ENCODE results near the gene NACA.
A peak's percentile ranks its signal among the peaks of the same experiment; 100 is the strongest.

Gene NACA

GRCh38 chr12:56688129-56688845, 36.8 kb downstream of the NACA start, which contains the start of gene PTGES3:
TSS of gene PTGES3 (minus strand) at chr12:56688284. CDS start at chr12:56687999, 285 bp downstream.
- DNase-seq = peak in 55 of 56 donors; percentile 74 to 100 (median 94)

GRCh38 chr12:56687223-56688128, 37.6 kb downstream of the NACA start:
- peak in 51 of 56 donors; percentile 14 to 78 (median 57) for DNase-seq

GRCh38 chr12:56684745-56685359, 40.2 kb downstream of the NACA start:
- DNase-seq = no peak

- no peak for DNase-seq
Observed at GRCh38 chr12:56682323-56682722, 42.8 kb downstream of the NACA start.

- no peak for DNase-seq
Observed at GRCh38 chr12:56679883-56680575, 45.1 kb downstream of the NACA start.

- DNase-seq = no peak
Observed at GRCh38 chr12:56678852-56679251, 46.2 kb downstream of the NACA start.

DNA sequence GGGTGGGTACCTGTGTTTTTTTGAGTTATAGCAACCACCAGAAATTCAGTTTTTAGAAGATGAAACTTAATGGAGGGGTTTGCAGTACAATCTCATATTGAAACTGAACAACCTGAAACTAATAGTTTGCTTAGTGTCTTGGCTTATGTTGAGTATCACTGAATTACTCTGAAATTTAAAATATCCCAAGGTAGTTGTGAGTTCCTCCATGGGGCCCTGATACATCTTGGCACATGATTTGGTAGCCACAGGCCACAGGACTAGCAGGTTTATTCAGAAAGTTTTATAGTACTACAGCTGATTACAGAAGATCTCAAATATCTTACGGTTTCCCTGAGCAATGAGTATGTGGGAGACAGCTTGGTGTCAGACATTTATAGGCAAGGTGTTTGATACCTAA, 47.4 kb downstream of the NACA start:
- DNase-seq = no peak

GRCh38 chr12:56676851-56677580, 48.1 kb downstream of the NACA start:
- no peak for DNase-seq

GRCh38 chr12:56671608-56672007, 53.5 kb downstream of the NACA start:
- DNase-seq = no peak

- DNase-seq = no peak
Observed at GRCh38 chr12:56670836-56671235, 54.3 kb downstream of the NACA start.

DNA sequence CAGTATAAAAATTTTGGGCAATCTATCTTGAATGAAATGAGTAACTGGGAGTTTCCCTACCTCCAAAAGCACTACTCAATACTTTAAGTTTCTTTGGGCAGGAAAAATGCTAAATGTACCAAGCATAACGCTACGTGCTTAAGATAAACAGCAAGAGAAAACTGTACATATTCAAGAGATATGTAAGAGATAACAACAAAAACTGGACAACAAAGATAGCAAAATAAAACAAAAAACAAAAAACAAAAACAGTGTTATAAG, 57.0 kb downstream of the NACA start:
- no peak for DNase-seq

All from nucleus accumbens (tissue), 56 donors.